ENCODE results near the gene RAET1G. TPM values are rescaled to one million over a fixed set of nuclear protein-coding genes. Genes with fewer than 3 reads are reported as not detected.
"Not testable (repeated sequence)": the region's sequence is repeated elsewhere in the genome, so short reads cannot be mapped to it uniquely, and the experiment has no call there.

Gene RAET1G
- total RNA-seq, 1 donor = not detected

DNA sequence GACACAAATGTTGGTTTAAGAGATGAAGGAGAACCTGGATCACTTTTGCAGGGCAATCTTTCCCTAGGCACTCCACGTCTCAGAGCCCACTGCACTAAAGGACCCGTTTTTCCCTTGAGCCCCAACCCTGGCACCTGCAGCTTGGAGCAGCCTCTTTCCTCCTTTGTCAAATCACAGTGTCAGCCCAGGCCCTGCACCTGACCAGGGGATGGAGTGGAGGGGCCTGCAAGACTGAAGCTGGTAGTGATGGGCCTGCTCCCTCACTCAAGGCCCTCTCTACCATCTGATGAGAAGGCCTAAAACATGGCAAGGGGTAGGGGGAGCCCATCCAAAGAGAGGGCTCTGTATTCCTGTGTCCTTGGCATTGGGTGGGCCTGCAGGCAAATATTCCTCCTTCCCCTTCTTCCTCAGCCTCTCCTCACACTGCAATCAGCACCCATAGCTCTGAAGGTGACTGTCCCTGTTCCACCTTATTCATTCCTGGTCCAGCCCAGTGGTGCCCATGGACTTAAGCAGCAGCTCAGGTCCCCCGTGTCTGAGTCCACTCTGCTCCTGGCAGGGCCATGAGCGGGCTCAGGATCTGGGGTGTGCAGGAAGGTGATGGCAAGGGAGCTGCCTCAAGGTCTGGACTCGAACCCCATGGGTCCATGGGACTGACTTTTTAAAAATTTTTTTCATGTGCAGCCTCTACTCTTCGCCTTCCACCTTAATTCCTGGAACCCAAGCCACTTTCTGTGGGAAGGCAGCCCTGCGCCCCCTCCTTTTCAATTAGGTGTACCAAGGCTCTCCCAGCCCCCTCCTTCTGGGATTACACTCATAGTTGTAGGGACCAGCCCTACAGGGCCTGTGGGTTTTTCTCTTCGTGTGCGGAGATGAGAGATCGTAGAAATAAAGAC lies 6.7 kb downstream of the RAET1G start:
- no peak for DNase-seq (ENCODE audit: low read depth in 2 of 3, low spot score in 2 of 3)

DNA sequence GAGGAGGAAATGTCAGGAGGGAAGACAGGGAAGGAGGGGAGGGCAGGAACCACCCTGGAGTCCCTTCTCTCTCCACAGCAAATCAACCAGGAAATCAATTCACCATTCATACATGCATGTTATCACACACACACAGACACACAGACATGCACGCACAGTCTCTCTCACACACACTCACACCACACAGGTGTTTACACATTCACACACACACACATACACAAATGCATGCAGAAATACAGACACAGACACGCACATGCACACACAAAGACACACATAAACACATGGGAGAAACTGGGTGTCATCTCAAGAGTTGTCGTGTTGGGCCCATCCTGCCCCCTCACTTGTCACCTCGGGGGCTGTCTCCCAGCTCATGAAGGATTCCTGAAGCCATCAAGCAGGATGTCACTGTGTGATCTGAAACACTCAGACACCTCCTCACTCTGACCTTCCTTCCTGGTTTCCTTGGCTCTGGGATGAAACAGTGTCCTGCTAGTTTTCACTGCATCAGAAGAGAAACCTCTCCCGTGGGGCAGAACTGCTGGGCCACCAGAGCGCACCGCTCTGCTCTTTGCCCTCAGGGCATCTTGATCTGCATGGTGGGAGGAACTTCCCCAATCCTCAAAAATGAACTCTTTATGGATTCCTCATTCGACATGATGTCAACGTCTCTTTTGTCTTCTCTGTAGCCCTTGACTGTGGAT lies 9.2 kb downstream of the RAET1G start:
- no peak for DNase-seq (ENCODE audit: low read depth in 2 of 3, low spot score in 2 of 3)

DNA sequence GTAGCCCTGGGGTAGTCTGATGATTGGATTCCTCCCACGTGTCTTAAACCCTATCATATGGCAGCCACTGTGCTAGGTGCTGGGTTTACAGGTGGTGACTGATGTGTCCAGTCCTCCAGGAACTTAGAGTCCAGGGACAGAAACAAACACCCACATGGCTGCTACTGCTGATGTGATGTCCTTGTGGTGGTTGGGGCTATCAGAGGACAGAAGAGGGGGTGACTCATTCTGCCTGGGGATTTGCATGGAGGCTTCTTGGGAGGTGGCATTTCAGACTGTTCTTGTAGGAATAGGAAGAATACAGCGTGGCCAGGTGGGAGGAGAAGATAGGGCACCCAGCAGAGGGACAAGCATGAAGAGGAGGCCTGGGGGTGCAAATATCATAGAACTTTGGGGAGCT lies 9.8 kb downstream of the RAET1G start:
- DNase-seq (ENCODE audit: low read depth in 2 of 3, low spot score in 2 of 3) = no peak

DNA sequence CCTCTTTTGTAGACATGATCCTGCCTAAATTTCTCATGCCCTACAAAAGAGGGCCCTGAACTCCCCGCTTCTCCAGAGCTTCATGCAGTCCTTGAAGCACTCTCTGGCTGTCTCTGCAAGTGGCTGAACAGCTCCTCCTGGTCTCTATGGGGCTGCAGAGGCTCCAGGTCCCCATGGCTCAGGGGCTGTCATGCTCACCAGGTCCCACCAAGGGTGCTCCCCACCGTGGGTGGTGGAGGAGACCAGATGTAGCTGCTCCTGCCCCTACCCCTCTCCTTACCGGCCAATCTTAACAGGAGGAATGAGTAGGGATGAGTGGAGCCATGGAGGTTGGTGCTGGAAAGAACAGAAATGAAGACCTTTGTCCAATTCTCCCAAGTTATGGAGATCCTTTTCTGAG lies 10.2 kb downstream of the RAET1G start:
- DNase-seq (ENCODE audit: low read depth in 2 of 3, low spot score in 2 of 3) = not testable (repeated sequence)

DNA sequence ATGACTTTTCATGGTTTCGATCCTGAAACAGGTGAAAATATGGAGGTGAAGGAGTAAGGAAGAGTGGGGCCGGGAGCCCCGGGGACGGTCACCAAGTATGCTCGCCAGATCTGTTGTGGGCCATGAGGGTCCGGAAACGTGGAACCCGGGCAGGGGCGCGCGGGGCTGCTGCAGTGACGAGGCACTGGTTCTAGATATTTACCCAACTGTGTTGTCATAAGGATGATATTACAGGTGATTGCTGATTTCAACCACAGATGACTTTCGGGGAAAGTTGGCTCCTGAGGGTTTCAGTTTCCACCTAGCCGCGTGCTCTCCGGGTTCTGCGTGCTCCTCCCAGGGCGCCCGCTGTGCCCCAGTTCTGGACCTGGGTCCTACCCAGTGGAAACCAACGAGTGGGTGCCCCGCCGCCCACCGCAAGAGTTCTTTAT lies 12.2 kb downstream of the RAET1G start:
- DNase-seq (ENCODE audit: low read depth in 2 of 3, low spot score in 2 of 3) = no peak

DNA sequence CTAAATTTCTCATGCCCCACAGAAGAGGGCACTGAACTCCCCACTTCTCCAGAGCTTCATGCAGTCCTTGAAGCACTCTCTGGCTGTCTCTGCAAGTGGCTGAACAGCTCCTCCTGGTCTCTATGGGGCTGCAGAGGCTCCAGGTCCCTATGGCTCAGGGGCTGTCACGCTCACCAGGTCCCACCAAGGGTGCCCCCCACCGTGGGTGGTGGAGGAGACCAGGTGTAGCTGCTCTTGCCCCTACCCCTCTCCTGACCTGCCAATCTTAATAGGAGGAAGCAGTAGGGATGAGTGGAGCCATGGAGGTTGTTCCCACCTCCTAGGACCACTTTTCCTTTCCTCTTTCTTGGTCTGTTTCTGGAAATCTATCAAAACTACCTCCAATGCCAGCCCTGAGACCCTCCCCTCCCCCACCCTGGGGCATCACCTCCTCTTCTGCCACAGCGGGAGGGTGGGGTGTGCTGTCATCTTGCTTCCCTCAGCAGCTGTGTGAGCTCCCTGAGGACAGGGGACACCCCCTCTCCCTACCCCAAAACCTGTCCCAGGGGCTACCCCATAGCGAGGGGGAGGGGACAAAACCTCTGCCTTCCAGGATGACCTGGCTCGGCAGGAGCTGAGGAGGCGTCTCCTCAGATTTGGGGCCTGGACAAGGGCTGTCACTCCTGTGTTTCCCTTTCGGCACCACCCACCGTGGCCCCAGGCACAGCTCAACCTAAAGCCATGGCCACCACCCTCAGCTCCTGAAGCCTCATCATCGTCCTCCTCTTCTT lies 13.0 kb downstream of the RAET1G start:
- no peak for DNase-seq (ENCODE audit: low read depth in 2 of 3, low spot score in 2 of 3)

DNA sequence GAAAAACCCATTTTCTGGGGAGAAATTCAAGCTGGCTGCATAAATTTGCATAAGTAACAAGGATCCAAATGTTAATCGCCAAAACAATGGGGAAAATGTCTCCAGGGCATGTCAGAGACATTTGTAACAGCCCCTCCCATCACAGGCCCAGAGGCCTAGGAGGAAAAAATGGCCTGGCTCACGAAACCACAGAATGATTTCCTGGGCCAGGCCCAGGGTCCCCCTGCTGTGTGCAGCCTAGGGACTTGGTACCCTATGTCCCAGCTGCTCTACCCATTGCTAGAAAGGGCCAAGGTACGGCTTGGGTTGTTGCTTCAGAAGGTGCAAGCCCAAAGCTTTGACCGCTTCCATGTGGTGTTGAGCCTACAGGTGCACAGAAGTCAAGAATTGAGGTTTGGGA lies 14.4 kb downstream of the RAET1G start:
- DNase-seq (ENCODE audit: low read depth in 2 of 3, low spot score in 2 of 3) = not testable (repeated sequence)

DNA sequence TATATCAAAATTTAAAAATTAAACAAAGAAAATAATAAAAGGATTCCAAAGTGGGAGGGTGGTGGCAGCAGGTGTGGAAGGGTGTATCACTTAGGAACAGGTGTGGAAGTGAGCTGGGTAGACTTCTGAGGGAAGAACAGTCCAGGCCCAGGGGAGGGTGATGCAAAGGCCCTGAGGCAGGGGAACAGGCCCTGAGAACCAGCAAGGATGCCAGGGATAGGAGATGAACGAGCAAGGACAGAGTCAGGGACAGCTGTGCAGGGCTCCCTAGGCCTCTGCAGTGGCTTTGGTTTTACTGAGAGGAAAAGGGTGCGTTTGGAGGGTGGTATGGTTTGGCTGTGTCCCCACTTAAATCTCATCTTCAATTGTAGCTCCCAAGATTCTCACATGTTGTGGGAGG lies 15.6 kb downstream of the RAET1G start:
- no peak for DNase-seq (ENCODE audit: low read depth in 2 of 3, low spot score in 2 of 3)

DNA sequence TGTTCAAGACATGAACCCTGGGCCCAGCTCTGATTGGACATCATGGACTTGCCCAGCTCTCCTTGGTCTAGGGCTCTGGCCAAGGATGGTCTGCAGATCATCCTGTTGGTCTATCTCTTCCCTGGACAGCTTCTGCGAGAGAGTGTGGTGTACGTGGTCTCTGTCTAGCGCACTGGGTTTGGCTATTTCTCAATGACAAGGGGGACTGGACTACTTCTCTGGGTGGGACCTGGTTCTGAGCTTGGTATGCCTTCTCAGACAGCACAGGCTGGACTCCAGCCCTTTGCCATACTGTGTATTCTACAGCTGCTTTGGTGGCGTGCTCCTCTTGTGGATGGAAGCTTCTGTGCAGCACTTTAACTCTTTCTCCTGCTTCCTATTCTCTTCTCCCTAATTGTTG lies 16.5 kb downstream of the RAET1G start:
- DNase-seq (ENCODE audit: low read depth in 2 of 3, low spot score in 2 of 3) = no peak

GRCh38 chr6:149905911-149906371 lies 17.0 kb downstream of the RAET1G start:
- no peak for DNase-seq (ENCODE audit: low read depth in 2 of 3, low spot score in 2 of 3)

DNA sequence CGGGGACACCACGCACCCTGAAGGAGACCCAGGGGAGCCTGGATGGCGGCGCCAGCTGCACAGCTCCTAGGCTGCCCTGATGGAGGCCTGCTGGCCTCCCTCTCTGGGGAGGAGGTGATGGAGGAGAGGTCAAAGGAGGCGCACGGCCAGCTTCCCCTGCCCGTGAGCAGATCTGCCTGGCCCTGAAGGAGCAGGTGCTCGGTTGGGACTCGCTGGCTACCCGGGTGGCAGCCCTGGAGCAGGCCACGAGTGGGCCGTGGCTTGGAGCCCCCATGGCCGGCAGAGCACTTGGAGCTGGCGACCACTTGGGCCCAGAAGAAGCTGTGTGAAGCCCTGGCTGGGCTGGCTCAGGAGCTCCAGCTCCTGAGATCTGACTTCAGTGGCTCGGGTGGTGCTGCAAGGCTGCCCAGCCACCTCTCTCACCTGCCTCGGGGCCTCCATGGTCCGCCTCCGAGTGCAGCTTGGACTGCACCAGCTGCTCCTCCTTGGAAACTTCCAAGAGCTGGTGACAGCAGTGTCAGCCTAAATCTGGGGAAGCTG lies 17.5 kb downstream of the RAET1G start:
- no peak for DNase-seq (ENCODE audit: low read depth in 2 of 3, low spot score in 2 of 3)

DNA sequence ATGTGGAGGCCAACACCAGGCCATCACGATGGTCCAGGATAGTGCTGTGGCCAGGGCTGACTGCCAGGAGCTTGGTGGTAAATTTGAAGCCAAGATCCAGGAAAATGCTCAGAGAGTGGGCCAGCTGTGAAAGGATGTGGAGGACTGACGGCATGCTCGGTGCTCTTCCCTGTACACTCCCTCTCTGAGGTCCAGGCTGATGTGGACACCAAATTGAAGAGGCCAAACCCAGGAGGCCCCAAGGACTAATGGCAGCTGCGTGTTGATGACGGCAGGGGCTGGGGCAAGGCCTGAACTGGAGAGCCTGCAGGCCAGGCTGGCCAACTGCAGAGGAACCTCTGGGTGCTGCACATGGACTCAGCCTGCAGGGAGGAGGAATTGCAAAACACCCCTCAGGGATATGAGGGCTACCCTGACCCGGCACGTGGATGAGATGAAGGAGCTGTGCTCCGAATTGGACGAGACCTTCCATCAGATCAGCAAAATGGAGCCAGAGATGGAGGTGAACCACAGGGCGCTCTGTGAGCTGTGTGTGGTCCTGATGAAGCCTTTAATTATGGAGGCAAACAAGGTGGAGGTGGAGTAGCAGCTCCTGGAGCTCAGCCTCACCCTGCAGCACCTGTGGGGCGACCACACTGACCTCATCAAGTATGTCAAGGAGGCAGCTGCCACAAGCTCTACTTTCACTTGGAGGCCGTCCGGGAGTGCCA lies 18.1 kb downstream of the RAET1G start:
- DNase-seq (ENCODE audit: low read depth in 2 of 3, low spot score in 2 of 3) = no peak

GRCh38 chr6:149903938-149904611 lies 18.8 kb downstream of the RAET1G start:
- DNase-seq (ENCODE audit: low read depth in 2 of 3, low spot score in 2 of 3) = no peak

DNA sequence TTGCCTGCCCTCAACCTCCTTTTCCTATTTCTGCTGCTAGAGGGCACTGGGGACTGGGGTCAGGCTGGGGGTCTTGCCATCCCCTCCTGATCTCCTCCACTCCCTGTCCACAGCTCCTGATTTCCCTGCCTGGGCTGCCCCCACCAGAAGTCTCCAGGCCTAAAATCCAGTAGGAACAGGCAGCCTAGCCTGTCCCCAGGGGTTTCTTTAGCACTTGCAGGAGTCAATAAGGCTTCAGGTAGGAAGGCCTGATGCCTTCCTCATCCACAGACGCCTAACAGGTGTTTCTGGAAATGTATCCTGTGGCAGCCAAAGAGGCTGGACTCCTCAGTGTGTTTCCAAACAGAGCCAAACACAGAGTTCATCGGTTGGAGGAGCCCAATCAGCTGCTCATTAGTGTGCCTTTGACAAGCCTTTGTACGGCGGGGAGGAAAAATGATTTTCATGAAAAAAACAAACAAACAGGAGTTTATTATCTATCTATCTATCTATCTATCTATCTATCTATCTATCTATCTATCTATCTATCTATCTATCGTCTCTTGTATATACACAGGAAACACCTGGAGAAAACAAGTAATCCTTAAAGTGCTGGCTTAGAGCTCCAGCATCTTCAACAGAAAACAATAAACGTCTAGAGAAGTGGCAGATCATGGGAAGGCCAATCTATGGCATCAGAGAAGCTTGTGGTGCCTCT lies 21.3 kb downstream of the RAET1G start:
- no peak for DNase-seq (ENCODE audit: low read depth in 2 of 3, low spot score in 2 of 3)

GRCh38 chr6:149900620-149901443 lies 22.1 kb downstream of the RAET1G start:
- no peak for DNase-seq (ENCODE audit: low read depth in 2 of 3, low spot score in 2 of 3)

GRCh38 chr6:149899926-149900619 lies 22.8 kb downstream of the RAET1G start:
- DNase-seq (ENCODE audit: low read depth in 2 of 3, low spot score in 2 of 3) = no peak

GRCh38 chr6:149899486-149899885 lies 23.4 kb downstream of the RAET1G start:
- no peak for DNase-seq (ENCODE audit: low read depth in 2 of 3, low spot score in 2 of 3)

- no peak for DNase-seq (ENCODE audit: low read depth in 2 of 3, low spot score in 2 of 3)
Measured at GRCh38 chr6:149898966-149899365, 24.0 kb downstream of the RAET1G start.

Measured in hematopoietic multipotent progenitor cell (in vitro differentiated cells).